EH (cell line): ENCODE measurements around the gene SAT2.
"Not testable (repeated sequence)": the region's sequence is repeated elsewhere in the genome, so short reads cannot be mapped to it uniquely, and the experiment has no call there.

Experiments used
- DNase-seq: peaks from one replicate; pipeline ENCODE4 v3.0.0-alpha.2; 2015; ENCODE audit warnings: low read depth

Gene SAT2

GRCh38 chr17:7633093-7633492 lies 5.5 kb upstream of the SAT2 start:
- no peak for DNase-seq

DNA sequence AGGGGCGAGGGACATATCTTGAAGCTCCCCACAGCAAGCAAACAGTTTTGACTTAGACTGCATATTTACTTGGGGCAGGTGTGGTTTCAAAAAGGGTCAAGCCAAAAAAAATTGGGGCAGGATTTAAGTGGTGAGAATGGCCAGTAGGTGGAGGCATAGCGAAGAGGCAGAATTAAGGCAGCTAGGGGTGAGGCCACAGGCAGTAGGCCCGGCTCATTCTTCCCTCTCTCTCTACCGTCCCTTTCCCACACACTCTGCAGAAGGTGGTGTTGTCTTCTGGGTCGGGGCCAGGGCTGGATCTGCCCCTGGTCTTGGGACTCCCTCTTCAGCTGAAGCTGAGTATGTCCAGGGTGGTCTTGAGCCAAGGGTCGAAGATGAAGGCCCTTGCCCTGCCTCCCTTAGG lies 4.9 kb upstream of the SAT2 start:
- DNase-seq, result peak; percentile 62

DNA sequence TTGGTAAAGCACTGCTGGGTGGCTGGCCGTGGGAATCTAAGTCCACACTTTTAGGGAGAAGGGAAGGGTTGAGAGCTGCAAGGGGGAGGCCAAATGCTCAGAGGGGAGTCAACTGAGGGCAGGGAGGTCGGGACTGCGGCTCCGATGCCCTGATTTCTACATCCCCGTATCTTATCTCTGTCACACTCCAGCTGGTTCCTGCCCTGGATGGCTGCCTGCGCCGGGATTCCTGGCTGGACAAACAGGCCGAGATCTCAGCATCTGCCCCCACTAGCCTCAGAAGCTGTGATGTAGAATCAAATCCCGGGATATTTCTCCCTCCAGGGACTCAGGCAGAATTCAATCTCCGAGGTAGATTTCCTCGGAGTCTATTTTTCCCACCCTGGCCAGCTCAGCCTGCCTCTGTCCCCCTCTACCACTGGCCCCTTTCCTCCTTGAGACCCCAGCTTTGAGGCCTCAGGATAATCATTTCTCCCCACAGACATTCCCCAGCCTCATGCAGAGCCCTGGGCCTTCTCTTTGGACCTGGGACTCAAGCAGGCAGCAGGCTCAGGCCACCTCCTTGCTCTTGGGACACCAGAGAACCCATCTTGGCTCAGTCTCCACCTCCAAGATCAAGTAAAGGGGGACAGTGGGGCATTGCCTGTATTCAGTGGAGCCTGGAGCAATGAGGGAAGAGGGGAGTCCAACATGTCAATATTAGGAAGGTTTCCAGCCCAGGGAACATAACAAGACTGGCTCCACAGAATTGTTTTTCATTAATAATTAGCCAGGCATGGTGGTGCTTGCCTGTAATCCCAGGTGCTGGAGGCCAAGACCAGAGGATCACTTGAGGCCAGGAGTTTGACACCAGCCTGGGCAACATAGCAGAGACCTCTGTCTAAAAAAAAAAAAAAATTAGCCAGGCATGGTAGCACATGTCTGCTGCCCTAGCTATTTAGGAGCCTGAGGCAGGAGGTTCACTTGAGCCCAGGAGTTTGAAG lies 4.1 kb upstream of the SAT2 start:
- DNase-seq, result no peak

DNA sequence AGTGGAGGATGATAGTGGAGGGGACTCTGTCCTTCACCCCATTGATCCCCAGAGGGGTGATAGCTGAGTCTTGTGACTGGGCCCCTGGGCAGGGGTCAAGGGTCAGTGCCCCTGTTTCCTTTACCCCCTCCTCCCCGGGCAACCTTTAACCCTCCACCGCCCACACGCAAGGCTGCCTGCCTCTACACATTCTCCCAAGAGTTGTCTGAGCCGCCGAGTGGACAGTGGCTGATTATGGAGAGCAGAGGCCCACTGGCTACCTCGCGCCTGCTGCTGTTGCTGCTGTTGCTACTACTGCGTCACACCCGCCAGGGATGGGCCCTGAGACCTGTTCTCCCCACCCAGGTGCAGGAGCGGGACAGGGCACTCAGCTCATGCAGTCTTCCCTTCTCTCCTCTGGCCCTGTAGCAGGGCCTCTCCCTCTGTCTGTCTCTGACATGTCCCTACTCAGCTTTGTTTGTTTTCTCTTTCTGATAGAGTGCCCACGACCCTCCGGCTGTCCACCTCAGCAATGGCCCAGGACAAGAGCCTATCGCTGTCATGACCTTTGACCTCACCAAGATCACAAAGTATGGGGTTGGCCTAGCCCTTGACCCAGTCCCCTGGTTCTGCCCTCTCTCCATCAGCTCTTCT lies 2.4 kb upstream of the SAT2 start, which contains the start of gene SHBG:
TSS of gene SHBG (plus strand) at position 197 of the 633 bp plus-strand sequence. CDS start at position 235, 38 bp downstream.
- DNase-seq, result no peak

DNA sequence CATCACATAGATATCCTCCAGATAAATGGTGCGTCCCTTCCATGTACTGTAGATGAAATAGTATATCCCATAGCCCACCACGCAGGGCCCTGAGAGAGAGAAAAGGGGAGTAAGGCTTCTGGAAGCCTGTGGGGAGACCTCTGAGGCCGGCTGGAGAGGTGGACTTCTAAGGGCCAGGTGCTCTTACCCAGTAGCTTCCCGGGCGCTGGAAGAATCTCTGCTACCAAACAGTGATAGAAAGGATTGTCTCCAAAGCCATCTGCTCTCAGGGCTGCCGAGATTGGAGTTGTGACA lies 718 bp downstream of the SAT2 start:
- no peak for DNase-seq

DNA sequence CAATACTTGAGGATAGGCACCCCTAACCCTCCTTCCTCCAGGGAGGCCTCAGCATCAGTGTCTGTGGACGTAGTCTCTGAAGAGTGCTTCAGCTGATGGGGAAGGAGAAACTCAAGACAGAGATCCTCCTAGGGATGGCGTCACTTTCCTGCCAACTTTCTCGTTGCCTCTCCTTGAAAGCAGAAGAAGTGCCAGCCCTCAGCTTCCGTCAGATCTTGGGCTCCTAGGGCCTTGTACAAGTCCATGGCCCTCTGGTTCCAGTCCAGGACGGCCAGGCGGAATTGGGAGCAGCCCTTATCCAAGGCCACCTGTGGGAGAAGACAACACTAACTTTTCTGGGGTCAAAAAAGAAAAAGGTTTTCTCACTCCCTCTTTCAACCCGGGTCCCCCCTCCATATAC lies 1.3 kb downstream of the SAT2 start:
- DNase-seq, result no peak

- DNase-seq, result not testable (repeated sequence)
These were observed 1.9 kb downstream of the SAT2 start for GRCh38 chr17:7625749-7626148.

DNA sequence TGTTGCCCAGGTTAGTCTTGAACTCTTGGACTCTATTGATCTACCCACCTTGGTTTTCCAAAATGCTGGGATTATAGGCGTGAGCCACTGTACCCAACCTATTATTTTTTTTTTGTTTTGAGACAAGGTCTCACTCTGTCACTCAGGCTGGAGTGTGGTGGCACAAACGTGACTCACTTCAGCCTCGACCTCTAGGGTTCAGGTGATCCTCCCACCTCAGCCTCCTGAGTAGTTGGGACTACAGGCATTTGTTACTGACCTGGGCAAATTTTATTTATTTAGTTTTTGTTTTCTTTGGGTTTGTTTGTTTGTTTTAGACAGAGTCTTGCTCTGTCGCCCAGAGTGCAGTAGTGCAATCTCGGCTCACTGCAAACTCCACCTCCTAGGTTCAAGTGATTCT lies 4.0 kb downstream of the SAT2 start:
- no peak for DNase-seq

- no peak for DNase-seq
These were observed 6.8 kb downstream of the SAT2 start for GRCh38 chr17:7620835-7621234.

GRCh38 chr17:7618608-7619007 lies 9.0 kb downstream of the SAT2 start:
- no peak for DNase-seq

DNA sequence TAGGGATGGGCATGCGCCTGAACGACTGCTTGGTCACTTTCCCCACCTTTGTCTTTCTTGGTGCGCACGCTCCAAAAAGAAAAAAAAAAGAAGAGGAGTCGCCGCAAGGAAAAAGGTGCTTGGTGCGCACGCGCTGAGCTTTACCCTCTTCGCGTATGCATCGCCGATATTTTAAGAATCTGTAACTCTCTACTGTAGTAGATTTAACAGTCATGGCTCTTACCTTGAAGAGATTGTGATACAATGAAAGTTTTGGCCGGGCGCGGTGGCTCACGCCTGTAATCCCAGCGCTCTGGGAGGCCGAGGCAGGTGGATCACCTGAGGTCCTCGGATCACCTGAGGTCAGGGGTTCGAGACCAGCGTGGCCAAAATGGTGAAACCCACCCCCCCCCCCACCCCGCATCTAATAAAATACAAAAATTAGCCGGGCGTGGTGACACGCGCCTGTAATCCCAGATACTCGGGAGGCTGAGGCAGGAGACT lies 12.3 kb downstream of the SAT2 start:
- no peak for DNase-seq

DNA sequence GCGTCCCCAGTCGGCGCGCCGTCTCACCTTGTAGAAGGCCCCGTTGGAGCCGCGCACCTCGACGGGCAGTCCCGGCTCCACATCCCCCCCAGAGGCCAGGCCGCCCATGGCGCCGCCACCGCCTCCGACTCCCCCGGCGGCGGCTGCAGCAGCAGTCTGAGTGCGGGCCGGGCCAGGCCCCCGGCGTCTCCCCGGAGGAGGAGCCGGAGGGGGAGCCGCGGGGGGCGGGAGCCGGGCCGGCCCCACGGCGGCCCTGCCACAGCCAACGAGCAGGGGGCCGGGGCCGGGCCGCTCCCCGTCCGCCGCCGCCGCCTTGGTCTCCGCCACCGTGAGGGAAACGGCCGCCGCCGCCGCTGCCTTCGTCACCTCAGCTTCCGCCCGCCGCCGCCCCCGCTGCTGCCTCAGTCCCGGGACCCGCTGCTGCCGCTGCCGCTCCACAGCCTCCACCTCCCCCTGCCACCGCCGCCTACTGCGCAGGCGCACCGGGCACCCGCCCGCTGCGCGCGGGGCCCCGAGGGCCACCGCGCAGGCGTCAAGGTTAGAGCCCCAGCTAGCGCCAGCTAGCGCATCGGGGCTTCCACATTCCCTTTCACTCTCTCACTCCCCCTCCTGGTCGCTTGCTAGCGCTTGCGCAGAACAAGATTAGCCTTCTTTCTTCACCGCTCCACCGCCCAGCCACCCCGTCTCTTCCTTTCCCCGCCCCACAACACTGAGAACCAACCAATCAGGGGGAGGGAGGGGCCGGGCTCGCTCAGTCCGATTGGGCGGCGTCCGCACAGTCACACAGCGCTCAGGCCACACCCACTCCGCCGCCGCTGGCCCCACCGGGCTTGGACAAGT lies 13.0 kb downstream of the SAT2 start, which contains the start of gene FXR2:
TSS of gene FXR2 (minus strand) at position 473 of the 840 bp plus-strand sequence. CDS start at position 108, 365 bp downstream.
- peak; percentile 100 for DNase-seq

DNA sequence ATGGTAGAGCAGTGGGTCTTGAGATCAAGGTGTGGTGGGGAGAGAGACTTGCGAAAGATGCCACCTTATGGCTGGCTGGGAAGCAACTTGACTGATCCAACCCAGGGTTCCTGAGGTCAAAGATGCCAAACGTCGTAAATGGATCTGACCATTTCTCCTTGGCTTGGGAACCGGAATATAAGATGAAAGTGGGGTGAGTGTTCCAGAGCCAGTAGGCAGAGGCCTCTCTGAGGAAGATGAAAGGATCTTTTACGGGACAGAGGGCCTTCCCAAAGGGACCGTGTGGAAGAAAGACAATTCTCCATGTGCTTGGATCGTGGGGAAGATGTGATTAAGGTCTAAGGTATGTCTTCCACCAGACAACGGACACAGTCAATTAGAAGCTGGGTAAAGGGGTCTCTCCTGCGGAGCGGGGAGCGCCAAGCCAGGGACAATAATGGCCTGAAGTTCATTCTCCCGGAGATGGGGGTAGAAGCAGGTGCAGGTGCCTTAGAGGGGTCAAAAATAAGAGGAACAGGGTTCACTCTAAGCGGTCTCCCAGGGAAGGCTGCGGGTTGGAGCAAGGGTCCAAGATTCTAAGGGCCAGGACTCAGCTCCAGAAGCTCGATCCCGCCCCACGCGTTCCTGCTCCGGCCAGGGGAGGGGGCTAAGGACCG lies 13.7 kb downstream of the SAT2 start:
- DNase-seq, result peak; percentile 77

DNA sequence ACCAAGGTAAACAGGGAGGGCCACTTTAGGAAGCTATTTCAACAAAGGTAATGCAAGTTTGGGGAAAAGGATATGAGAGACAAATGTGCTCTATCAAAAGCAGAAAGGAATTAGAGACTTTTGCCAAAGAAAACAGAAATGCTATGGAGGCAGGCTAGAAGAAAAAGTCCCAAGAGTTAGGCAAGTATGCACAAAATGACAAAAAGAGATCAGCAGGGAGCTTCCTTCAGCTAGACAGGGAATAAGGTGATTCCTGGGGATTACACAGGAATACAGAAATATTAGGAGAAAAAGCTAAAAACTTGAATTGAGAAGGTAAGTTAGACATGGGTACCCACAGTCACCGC lies 15.4 kb downstream of the SAT2 start:
- peak; percentile 63 for DNase-seq

DNA sequence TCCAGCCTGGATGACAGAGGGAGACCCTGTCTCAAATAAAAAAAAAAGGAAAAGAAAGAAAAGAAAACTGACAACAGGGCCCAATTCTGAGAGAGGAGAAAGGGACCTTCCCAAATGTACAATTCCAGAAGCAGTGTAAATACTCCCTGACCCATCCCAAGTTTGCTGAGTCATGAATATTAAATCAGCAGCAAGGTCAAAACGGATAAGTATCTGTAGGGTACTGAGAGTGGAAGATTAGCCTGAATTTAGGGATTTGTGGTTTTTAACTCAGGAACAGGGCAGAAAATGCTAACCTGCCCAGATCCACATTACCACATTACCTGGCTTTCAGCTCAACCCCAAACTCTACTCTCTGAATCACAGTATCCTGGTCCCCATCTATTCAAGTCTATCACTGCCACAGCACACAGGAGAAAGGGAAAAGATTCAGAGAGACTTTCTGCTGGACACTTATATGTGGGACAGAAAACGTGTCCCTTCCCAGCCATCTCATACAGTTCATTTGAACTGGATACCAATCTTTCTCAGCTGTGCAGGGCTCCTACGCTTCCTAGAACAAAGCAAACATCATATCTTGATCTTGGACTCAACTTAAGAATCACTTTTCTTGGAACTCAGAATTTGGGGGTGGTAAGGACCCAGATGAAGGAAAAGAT lies 15.9 kb downstream of the SAT2 start:
- DNase-seq, result no peak

DNA sequence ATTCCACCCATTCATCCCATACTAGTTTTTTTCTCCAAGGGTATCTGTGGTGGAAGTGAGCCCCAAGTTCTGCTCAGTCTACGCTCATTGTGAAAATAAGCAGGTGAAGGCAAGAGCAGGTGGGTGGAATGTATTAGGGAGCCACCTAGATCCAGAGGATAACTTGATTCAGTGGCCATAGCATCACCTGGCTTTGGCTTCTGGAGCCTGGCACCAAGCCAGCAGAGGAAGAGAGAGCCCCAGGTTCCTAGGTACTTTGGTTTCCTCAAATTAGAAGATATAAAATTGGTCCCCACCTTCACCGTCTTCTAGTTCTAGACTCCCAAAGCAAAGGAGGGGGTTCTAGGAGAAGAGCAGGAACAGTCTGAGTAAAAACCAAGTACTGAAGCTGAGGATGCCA lies 17.0 kb downstream of the SAT2 start:
- no peak for DNase-seq

- no peak for DNase-seq
These were observed 21.3 kb downstream of the SAT2 start for GRCh38 chr17:7606280-7606679.

DNA sequence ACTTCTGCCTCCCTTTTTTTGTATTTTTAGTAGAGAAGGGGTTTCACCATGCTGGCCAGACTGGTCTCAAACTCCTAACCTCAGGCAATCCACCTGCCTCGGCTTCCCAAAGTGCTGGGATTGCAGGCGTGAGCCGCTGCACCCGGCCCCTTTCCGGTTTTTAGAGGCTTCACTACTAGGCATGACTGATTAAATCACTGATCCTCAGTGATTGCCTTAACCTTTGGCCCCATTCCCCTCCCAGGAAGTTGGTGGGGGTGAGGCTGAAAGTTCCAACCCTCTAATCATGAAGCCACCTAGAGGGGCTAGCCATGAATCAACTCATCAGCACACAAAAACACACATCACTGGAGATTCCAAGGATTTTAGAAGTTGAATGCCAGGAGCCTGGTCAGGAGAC lies 30.1 kb downstream of the SAT2 start:
- not testable (repeated sequence) for DNase-seq

DNA sequence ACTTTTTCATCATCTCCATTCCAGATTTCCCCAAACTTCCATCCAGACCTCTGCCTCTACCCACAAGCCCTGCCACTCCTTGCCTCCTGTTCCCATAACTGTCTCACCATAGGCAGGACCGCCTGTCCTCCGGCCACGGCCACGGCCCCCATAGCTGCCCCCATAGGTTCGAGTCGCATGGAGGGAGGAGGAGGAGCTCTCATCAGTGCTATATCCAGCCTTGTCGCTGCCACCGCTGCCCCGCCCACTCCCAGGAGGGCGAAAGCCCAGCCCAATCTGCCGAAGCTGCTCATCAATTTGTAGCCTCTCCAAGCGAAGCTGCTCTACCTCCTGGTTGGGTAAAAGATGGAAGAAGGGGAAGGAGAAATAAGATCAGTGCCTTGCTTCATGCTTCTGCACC lies 34.3 kb downstream of the SAT2 start:
- DNase-seq, result no peak

- DNase-seq, result no peak
These were observed 35.1 kb downstream of the SAT2 start for GRCh38 chr17:7592422-7593021.

- no peak for DNase-seq
These were observed 36.0 kb downstream of the SAT2 start for GRCh38 chr17:7591596-7591995.
